Effector memory CD8-positive, alpha-beta T cell (primary cell): ENCODE data around the gene WDR18.
A peak's percentile ranks its signal among the peaks of the same experiment; 100 is the strongest.

Experiments used
- ATAC-seq: fragments of 150-1000 bp; cut with Tn5 transposase; replicated peaks from 2 replicates; pipeline ENCODE4 v1.10.0; 2021; ENCODE audit warnings: mild to moderate bottlenecking, moderate library complexity
- DNase-seq, 3 experiments: peaks; one replicate each; pipeline ENCODE4 v3.0.0; 2021
- H3K27ac Mint-ChIP-seq, 2 donors: one replicate each; pipeline ENCODE4 v1.8.0; 2022; ENCODE audit warnings: mild to moderate bottlenecking in 2 of 2, mixed read lengths in 2 of 2, moderate library complexity in 2 of 2
- H3K27me3 Mint-ChIP-seq, 2 donors: one replicate each; pipeline ENCODE4 v1.8.0; 2022; ENCODE audit warnings: mixed read lengths in 2 of 2
- H3K36me3 Mint-ChIP-seq: one replicate; pipeline ENCODE4 v1.8.0; 2022; ENCODE audit warnings: mild to moderate bottlenecking, moderate library complexity, mixed read lengths; ENCODE audit not compliant: insufficient read depth
- H3K4me1 Mint-ChIP-seq, 2 donors: one replicate each; pipeline ENCODE4 v1.8.0; 2022; ENCODE audit warnings: low read depth in 2 of 2, mixed read lengths in 2 of 2
- H3K4me3 Mint-ChIP-seq, 2 donors: one replicate each; pipeline ENCODE4 v1.8.0; 2022; ENCODE audit warnings: mild to moderate bottlenecking in 2 of 2, mixed read lengths in 2 of 2, moderate library complexity in 2 of 2
- H3K9me3 Mint-ChIP-seq, 2 donors: one replicate each; pipeline ENCODE4 v1.8.0; 2022; ENCODE audit warnings: mixed read lengths in 2 of 2

WDR18 gene

DNA sequence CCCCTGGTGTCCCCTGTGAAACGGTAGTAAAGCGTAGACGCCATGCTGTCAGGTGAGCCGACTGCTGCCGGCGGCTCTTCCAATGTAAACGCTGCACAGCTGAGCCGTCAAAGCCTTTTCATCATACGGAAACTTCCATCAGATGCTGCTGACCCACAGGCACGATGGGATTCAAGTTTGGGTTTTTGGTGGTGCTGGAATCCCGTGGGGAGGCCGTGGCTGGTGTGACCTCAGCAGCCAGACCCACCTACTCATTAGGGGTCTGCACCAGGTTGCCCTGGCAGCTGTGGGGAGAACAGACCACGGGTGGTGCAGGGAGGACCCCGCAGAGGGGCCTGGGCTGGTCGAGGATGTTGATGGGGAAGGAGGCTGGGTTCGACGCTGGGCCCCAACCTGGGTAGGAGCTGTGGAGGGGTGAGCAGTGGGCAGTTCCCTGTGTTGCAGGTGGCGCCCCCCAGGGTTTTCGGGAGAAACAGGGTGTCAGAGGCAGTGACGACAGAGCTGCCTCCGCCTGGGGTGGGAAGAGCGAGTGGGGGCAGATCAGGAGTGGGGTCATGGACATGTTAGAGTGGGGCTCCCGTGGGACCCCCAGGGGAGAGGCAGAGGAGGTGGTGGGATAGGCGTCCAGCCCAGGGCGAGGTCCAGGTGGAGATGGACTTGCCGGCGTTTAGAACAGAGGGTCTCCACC lies 22.7 kb downstream of the WDR18 start:
- H3K4me3 Mint-ChIP-seq = no peak overlapping the region
- H3K27me3 Mint-ChIP-seq = peaks cover 7 to 9% of the 10 kb centered on the region in 2 donors
- no peak for ATAC-seq
- peak overlapping the region; percentile 76 to 81 for H3K27ac Mint-ChIP-seq
- peaks cover 32% of the 10 kb centered on the region for H3K36me3 Mint-ChIP-seq
- H3K9me3 Mint-ChIP-seq = no peaks in the 10 kb centered on the region
- H3K4me1 Mint-ChIP-seq = peaks cover 1 to 10% of the 10 kb centered on the region in 2 donors
- DNase-seq = no peak

- ATAC-seq = no peak
- Mint-ChIP-seq H3K9me3 (no peaks in the 10 kb centered on the region), H3K4me3 (no peak overlapping the region)
Measured at GRCh38 chr19:1007399-1008251, 23.5 kb downstream of the WDR18 start.

GRCh38 chr19:1008268-1009040 lies 24.3 kb downstream of the WDR18 start:
- Mint-ChIP-seq H3K9me3 (no peaks in the 10 kb centered on the region), H3K27me3 (no peaks in the 10 kb centered on the region), H3K4me1 (peaks cover 1 to 6% of the 10 kb centered on the region in 2 donors), H3K27ac (no peak overlapping the region), H3K36me3 (peaks cover 44% of the 10 kb centered on the region), H3K4me3 (no peak overlapping the region)
- peak; percentile 13 for ATAC-seq
- no peak for DNase-seq

More at GRCh38 chr19:1007399-1008251, 23.5 kb downstream of the WDR18 start:
- H3K27me3 Mint-ChIP-seq = peaks cover 3 to 5% of the 10 kb centered on the region in 2 donors
- peaks cover 37% of the 10 kb centered on the region for H3K36me3 Mint-ChIP-seq
- peak overlapping the region; percentile 76 to 81 for H3K27ac Mint-ChIP-seq
- H3K4me1 Mint-ChIP-seq = peaks cover 1 to 8% of the 10 kb centered on the region in 2 donors
- no peak for DNase-seq

DNA sequence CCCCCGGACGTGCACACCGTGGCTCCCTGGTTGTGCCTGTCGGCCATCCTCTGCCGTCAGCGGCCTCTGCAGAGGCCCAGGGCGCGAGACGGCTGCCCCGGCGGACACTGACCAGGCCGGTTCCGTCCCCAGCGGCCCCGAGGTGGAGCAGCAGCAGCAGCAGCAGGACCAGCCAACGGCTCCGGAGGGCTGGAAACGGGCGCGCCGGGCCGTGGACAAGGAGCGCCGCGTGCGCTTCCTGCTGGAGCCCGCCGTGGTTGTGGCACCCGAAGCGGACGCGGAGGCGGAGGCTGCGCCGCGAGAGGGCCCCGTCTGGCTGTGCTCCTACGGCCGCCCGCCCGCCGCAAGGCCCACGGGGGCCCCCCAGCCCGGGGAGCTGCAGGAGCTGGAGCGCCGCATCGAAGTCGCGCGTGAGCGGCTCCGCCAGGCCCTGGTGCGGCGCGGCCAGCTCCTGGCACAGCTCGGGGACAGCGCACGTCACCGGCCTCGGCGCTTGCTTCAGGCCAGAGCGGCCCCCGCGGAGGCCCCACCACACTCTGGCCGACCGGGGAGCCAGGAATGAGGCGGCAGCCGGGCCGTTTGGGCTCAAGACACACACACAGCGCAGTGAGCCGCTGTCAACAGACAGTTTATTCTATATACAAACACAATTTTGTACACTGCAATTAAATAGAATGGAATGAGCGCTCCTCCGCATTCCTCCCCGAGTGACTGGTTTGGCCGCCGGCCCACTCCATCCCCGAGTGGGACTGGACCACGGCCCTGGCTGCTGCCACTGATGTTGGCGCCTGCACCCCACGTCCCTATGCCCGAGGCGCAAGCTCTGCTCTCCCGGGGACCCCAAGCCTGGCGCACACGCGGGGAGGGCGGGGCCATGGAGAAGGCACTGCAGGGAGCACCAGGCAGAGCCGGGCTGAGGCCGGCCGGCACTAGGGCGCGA lies 25.2 kb downstream of the WDR18 start:
- Mint-ChIP-seq H3K4me3 (no peak overlapping the region), H3K27me3 (no peaks in the 10 kb centered on the region), H3K27ac (no peak overlapping the region), H3K9me3 (no peaks in the 10 kb centered on the region), H3K36me3 (peaks cover 42% of the 10 kb centered on the region), H3K4me1 (peaks cover 3 to 6% of the 10 kb centered on the region in 2 donors)
- ATAC-seq (no peak), DNase-seq (no peak)

DNA sequence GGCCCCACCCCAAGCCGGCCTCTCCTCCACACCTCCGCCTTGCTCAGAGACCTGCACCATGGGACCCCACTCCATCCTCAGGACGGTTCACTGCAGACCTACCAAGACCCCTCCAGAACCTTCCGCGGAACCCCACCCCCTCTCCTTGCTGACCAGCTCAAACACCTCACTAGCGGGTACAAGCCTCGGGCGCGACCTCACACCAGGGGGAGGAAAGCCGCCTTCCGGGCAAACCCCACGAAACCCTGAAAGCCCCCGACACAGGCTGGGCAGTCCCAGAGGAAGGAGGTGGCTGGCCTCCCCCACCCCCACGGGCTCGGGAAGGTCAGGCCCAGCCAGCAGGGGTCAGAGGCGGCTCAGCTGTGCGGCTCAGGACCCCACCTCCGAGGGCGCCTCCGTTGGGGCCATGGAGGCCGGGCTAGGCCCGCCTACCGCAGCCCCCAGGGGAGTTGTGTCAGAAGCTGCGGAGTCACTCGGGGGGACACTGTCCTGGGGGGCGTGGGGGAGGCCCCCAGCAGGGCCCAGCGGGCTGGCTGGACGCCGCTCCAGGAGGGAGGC lies 25.9 kb downstream of the WDR18 start:
- Mint-ChIP-seq H3K4me1 (peaks cover 3 to 6% of the 10 kb centered on the region in 2 donors), H3K9me3 (no peaks in the 10 kb centered on the region), H3K4me3 (no peak overlapping the region), H3K36me3 (peaks cover 48% of the 10 kb centered on the region), H3K27ac (no peak overlapping the region), H3K27me3 (no peaks in the 10 kb centered on the region)
- no peak for ATAC-seq
- no peak for DNase-seq

GRCh38 chr19:1010586-1011510 lies 26.7 kb downstream of the WDR18 start:
- DNase-seq (no peak), ATAC-seq (no peak)
- no peak overlapping the region for H3K27ac Mint-ChIP-seq
- H3K4me1 Mint-ChIP-seq = peaks cover 5 to 6% of the 10 kb centered on the region in 2 donors
- H3K9me3 Mint-ChIP-seq = no peaks in the 10 kb centered on the region
- no peak overlapping the region for H3K4me3 Mint-ChIP-seq
- peaks cover 52% of the 10 kb centered on the region for H3K36me3 Mint-ChIP-seq
- no peaks in the 10 kb centered on the region for H3K27me3 Mint-ChIP-seq

GRCh38 chr19:1011831-1012333 lies 27.7 kb downstream of the WDR18 start:
- Mint-ChIP-seq H3K4me1 (peaks cover 3 to 12% of the 10 kb centered on the region in 2 donors), H3K27me3 (no peaks in the 10 kb centered on the region), H3K9me3 (no peaks in the 10 kb centered on the region), H3K4me3 (no peak overlapping the region), H3K36me3 (peaks cover 50% of the 10 kb centered on the region), H3K27ac (no peak overlapping the region)
- DNase-seq (no peak), ATAC-seq (no peak)

- ATAC-seq (no peak), DNase-seq (no peak)
- H3K36me3 Mint-ChIP-seq = peaks cover 50% of the 10 kb centered on the region
- no peak overlapping the region for H3K4me3 Mint-ChIP-seq
- H3K27me3 Mint-ChIP-seq = no peaks in the 10 kb centered on the region
- no peak overlapping the region for H3K27ac Mint-ChIP-seq
- no peaks in the 10 kb centered on the region for H3K9me3 Mint-ChIP-seq
- peaks cover 6 to 16% of the 10 kb centered on the region in 2 donors for H3K4me1 Mint-ChIP-seq
Measured at GRCh38 chr19:1012334-1012733, 28.2 kb downstream of the WDR18 start.

DNA sequence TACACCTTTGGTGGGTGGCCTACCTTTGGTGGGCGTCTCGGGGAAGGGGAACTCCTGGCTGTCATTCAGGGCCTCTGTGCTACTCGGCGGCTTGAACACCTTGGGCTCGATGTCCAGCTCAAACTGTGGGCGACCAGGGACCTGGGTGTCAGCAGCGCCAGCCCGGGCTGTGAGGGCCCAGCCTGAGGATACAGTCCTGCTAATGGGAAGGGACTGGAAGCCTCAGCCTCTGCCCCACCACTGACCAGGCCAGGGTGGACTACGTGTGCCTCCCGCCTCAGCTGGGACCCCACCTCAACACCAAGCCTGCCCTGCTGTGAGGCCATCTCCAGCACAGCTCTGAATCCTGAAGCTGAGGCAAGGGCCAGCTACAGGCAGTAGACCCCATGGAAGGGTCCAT lies 29.1 kb downstream of the WDR18 start:
- no peak overlapping the region for H3K4me3 Mint-ChIP-seq
- H3K9me3 Mint-ChIP-seq = no peaks in the 10 kb centered on the region
- no peak for DNase-seq
- peaks cover 15 to 25% of the 10 kb centered on the region in 2 donors for H3K4me1 Mint-ChIP-seq
- no peak for ATAC-seq
- H3K36me3 Mint-ChIP-seq = peaks cover 55% of the 10 kb centered on the region
- peak overlapping the region in 1 of 2 donors; percentile 53 for H3K27ac Mint-ChIP-seq
- H3K27me3 Mint-ChIP-seq = no peaks in the 10 kb centered on the region

- ATAC-seq (no peak), DNase-seq (no peak)
- Mint-ChIP-seq H3K27ac (peak overlapping the region; percentile 52 to 53), H3K9me3 (no peaks in the 10 kb centered on the region), H3K4me3 (no peak overlapping the region), H3K27me3 (no peaks in the 10 kb centered on the region), H3K4me1 (peaks cover 22 to 30% of the 10 kb centered on the region in 2 donors), H3K36me3 (peaks cover 59% of the 10 kb centered on the region)
Measured at GRCh38 chr19:1014161-1015060, 30.3 kb downstream of the WDR18 start.
